OCI-LY1 (cell line): ENCODE data around the gene CRYBG3.

ENCODE experiments used
- CTCF ChIP-seq: fragments of 200-600 bp; sonication (generic), shearing (Covaris generic); IDR thresholded peaks from 2 replicates; pipeline ENCODE4 v1.5.1; 2017; ENCODE audit warnings: mild to moderate bottlenecking, antibody characterized with exemption, low read length, moderate library complexity, mixed read lengths
- EZH2 ChIP-seq: fragments of 200-600 bp; sonication (generic), shearing (Covaris generic); IDR thresholded peaks from 2 replicates; pipeline ENCODE4 v1.8.0; 2017; ENCODE audit warnings: borderline replicate concordance, mixed run types, mild to moderate bottlenecking, antibody characterized with exemption, low read length, moderate library complexity, mixed read lengths

- no peak for TF ChIP-seq EZH2
- no peak for TF ChIP-seq CTCF
Observed at GRCh38 chr3:97863775-97864174, 42.0 kb downstream of the CRYBG3 start.
